Loucy (cell line): ENCODE data around the gene STX8.

Source experiments
- EZH2phosphoT487 ChIP-seq: fragments of 200-600 bp; IDR thresholded peaks from 2 replicates; pipeline ENCODE4 v1.6.1; 2018; ENCODE audit warnings: antibody characterized with exemption, mild to moderate bottlenecking, moderate library complexity, borderline replicate concordance
- TF ChIP-seq, protein P1 (sequence below): fragments of 200-600 bp; sonication (generic); conservative IDR thresholded peaks from 2 replicates; pipeline ENCODE4 v1.5.1; 2014; ENCODE audit warnings: mild to moderate bottlenecking, antibody characterized with exemption, low read length

DNA sequence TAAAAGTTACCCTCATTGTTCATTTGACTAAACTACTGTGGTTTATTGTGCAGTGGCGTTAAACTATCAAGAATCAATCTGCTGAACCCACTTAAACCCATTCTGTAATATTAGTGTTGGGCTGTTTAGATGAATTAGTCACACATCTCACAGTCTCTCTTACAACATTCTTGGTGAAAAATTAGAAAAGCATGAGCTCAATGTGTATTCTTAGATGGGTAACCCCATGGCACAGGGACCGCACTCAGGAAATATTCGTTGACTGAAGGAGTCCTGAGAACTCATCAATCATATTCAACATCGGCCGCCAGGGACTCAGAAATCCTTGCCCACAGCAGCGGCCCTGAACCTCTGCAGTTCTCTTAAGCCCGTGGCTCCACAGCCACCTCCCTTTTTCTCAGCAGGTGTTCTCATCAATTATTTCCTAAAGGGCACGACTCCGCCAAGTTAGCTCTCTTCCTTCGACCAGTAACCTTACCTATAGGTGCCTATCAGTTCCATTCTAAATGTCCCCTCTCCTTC lies 155.6 kb downstream of the STX8 start:
- TF ChIP-seq EZH2phosphoT487, result no peak
- TF ChIP-seq, protein P1, sequence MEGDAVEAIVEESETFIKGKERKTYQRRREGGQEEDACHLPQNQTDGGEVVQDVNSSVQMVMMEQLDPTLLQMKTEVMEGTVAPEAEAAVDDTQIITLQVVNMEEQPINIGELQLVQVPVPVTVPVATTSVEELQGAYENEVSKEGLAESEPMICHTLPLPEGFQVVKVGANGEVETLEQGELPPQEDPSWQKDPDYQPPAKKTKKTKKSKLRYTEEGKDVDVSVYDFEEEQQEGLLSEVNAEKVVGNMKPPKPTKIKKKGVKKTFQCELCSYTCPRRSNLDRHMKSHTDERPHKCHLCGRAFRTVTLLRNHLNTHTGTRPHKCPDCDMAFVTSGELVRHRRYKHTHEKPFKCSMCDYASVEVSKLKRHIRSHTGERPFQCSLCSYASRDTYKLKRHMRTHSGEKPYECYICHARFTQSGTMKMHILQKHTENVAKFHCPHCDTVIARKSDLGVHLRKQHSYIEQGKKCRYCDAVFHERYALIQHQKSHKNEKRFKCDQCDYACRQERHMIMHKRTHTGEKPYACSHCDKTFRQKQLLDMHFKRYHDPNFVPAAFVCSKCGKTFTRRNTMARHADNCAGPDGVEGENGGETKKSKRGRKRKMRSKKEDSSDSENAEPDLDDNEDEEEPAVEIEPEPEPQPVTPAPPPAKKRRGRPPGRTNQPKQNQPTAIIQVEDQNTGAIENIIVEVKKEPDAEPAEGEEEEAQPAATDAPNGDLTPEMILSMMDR, result no peak
